ENCODE measurements around the gene RABIF. TPM values are rescaled to one million over a fixed set of nuclear protein-coding genes. Genes with fewer than 3 reads are reported as not detected.
"Not testable (repeated sequence)": the region's sequence is repeated elsewhere in the genome, so short reads cannot be mapped to it uniquely, and the experiment has no call there.

Gene RABIF
- total RNA-seq, 2 donors from 2014 or later: 10.3 to 11.1 TPM

DNA sequence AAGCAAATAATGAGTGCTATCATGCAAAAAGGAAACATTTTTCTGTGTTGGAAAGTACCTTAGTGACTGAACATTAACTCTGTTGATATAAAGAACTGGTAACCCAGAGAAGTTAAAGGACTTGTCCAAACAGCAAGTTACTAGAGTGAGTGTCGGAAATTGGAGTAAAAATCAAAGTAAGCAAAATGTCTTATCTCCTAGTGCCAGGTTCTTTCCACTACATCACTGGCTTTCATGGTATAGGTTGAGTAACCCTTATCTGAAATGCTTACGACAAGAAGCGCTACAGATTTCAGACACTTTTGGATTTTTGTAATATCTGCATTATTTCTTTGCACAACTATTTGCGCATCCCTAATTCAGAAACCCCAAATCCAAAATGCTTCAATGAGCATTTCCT, 16.4 kb upstream of the RABIF start:
- DNase-seq (no peak), ATAC-seq (no peak)
- Mint-ChIP-seq H3K4me3 (no peak overlapping the region), H3K27me3 (no peaks in the 10 kb centered on the region), H3K4me1 (no peaks in the 10 kb centered on the region), H3K36me3 (ENCODE audit: low read depth) (peaks cover 2% of the 10 kb centered on the region), H3K27ac (no peak overlapping the region)
- no peaks in the 10 kb centered on the region for H3K9me3 ChIP-seq (ENCODE audit: control insufficient read depth, low read length, poor library complexity, severe bottlenecking)

- DNase-seq; ATAC-seq; H3K27me3 Mint-ChIP-seq; H3K4me3 Mint-ChIP-seq; H3K4me1 Mint-ChIP-seq; H3K36me3 Mint-ChIP-seq (ENCODE audit: low read depth); H3K9me3 ChIP-seq (ENCODE audit: control insufficient read depth, low read length, poor library complexity, severe bottlenecking): not testable (repeated sequence)
- H3K27ac Mint-ChIP-seq: peak overlapping the region; percentile 80
Observed at GRCh38 chr1:202903808-202904207, 14.9 kb upstream of the RABIF start.

DNA sequence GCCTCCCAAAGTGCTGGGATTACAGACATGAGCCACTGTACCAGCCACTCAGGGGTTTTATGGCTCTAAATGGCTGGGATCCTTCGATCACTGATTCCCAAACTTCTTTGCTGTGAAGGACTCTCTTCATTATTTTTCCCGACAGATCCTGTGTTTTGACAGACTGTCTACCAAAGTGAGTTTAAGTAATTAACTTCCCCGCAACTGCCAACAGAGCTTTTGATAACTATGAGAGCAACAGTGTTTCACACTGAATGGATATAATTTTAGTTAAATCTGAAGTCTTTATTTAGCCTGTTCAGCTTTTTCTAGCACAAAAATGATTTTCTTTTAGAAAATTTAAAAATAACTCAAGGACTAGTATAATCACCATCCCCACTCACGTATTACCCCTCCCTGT, 12.6 kb upstream of the RABIF start:
- H3K27me3 Mint-ChIP-seq: no peaks in the 10 kb centered on the region
- no peak for DNase-seq
- no peaks in the 10 kb centered on the region for H3K4me1 Mint-ChIP-seq
- no peak overlapping the region for H3K4me3 Mint-ChIP-seq
- no peaks in the 10 kb centered on the region for H3K9me3 ChIP-seq (ENCODE audit: control insufficient read depth, low read length, poor library complexity, severe bottlenecking)
- no peak for ATAC-seq
- no peaks in the 10 kb centered on the region for H3K36me3 Mint-ChIP-seq (ENCODE audit: low read depth)
- no peak overlapping the region for H3K27ac Mint-ChIP-seq

GRCh38 chr1:202892501-202892900, 3.6 kb upstream of the RABIF start:
- DNase-seq: no peak
- no peak overlapping the region for H3K4me3 Mint-ChIP-seq
- peaks cover 10% of the 10 kb centered on the region for H3K36me3 Mint-ChIP-seq (ENCODE audit: low read depth)
- no peaks in the 10 kb centered on the region for H3K9me3 ChIP-seq (ENCODE audit: control insufficient read depth, low read length, poor library complexity, severe bottlenecking)
- H3K27ac Mint-ChIP-seq: no peak overlapping the region
- ATAC-seq: no peak
- peaks cover 20% of the 10 kb centered on the region for H3K4me1 Mint-ChIP-seq
- H3K27me3 Mint-ChIP-seq: no peaks in the 10 kb centered on the region

DNA sequence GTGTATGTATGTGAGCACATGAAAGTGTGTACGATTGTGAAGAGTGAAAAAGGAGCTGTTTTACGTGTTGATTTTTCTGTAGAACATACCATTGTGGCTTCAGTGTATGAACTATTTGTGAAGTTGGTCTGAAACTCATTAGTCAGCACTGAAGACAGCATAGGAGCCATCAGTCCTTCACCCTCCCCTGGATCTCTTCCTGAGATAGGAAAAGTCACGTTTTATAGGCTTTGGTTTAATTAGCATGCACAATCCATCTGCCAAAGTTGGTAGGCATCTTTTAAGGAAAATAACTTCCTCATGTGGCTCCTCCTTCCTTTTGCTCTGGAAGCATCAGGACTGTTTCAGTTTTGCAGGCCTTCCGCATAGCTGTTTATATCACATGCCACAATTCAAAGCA, 1.4 kb upstream of the RABIF start:
- H3K9me3 ChIP-seq (ENCODE audit: control insufficient read depth, low read length, poor library complexity, severe bottlenecking): no peaks in the 10 kb centered on the region
- no peak for ATAC-seq
- H3K27me3 Mint-ChIP-seq: no peaks in the 10 kb centered on the region
- DNase-seq: no peak
- peaks cover 20% of the 10 kb centered on the region for H3K4me1 Mint-ChIP-seq
- H3K4me3 Mint-ChIP-seq: no peak overlapping the region
- H3K27ac Mint-ChIP-seq: no peak overlapping the region
- H3K36me3 Mint-ChIP-seq (ENCODE audit: low read depth): peaks cover 10% of the 10 kb centered on the region

GRCh38 chr1:202888221-202888530, 773 bp downstream of the RABIF start:
- peaks cover 23% of the 10 kb centered on the region for H3K4me1 Mint-ChIP-seq
- no peak for ATAC-seq

DNA sequence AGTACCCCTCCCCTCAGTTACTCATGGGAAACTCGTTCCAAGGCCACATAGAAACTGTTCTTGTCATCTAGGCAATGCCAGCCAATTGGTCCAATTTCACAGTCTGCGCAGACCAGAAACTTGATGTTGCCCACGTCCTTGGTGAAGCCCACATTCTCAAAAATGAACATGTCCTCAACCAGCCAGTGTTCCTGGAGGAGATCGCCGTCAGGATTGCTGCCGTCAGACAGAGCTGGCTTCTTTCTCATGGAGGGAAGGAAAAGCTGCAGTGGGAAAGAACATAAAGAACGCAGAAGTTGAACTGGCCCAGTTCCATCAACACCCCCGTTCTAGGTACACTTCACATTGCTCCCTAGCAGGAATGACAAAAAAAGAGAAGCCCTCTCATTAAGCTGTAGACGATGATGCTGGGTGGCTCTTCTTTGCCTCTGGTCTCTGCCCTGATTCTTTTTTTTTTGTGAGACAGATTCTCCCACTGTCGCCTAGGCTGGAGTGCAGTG, 7.9 kb downstream of the RABIF start:
- DNase-seq (no peak), ATAC-seq (no peak)
- no peak overlapping the region for H3K4me3 Mint-ChIP-seq
- no peaks in the 10 kb centered on the region for H3K27me3 Mint-ChIP-seq
- peak overlapping the region; percentile 72 for H3K27ac Mint-ChIP-seq
- H3K36me3 Mint-ChIP-seq (ENCODE audit: low read depth): peaks cover 7% of the 10 kb centered on the region
- H3K9me3 ChIP-seq (ENCODE audit: control insufficient read depth, low read length, poor library complexity, severe bottlenecking): no peaks in the 10 kb centered on the region
- peaks cover 14% of the 10 kb centered on the region for H3K4me1 Mint-ChIP-seq

More at GRCh38 chr1:202888221-202888530, 773 bp downstream of the RABIF start:
- no peak for DNase-seq
- Mint-ChIP-seq H3K36me3 (ENCODE audit: low read depth) (peaks cover 8% of the 10 kb centered on the region), H3K27me3 (no peaks in the 10 kb centered on the region), H3K4me3 (peak overlapping the region; percentile 98), H3K27ac (peak overlapping the region; percentile 70)
- no peaks in the 10 kb centered on the region for H3K9me3 ChIP-seq (ENCODE audit: control insufficient read depth, low read length, poor library complexity, severe bottlenecking)

DNA sequence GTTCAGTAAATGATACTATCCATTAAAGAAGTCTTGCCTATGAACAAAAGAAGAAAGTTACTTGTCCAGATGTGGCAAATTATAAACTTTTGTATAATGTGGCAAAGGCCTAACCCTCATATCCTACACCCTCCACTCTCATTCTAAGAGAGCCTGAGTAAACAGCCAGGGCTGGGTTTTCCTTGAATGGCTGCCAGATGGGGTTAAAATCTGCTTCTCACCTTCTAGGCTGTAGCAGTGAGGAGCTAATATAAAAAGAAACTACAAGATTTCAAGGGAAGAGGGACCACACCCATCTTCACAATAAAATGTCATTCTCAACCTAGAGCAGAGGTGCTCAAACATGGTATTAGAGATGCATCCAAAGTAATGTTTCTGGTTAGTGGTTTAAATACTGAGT, 8.9 kb downstream of the RABIF start:
- DNase-seq: no peak
- ATAC-seq: no peak
- Mint-ChIP-seq H3K27me3 (no peaks in the 10 kb centered on the region), H3K27ac (peak overlapping the region; percentile 37), H3K4me3 (no peak overlapping the region), H3K36me3 (ENCODE audit: low read depth) (peaks cover 7% of the 10 kb centered on the region), H3K4me1 (peaks cover 14% of the 10 kb centered on the region)
- H3K9me3 ChIP-seq (ENCODE audit: control insufficient read depth, low read length, poor library complexity, severe bottlenecking): no peaks in the 10 kb centered on the region

DNA sequence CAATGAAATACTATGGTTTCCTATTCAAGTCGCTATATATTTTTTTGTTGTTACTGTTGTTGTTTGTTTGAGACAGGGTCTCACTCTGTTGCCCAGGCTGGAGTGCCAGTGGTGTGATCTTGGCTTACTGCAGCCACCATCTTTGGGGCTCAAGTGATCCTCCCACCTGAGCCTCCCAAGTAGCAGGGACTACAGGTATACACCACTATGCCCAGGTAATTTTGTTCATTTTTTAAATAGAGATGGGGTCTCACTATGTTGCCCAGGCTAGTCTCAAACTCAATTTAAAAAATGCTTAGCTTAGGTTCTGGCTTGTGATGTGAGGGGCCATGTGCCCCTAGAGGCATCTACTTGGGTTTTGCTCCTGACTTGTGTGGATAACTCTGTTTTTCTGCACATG, 9.8 kb downstream of the RABIF start:
- no peak for DNase-seq
- peaks cover 14% of the 10 kb centered on the region for H3K4me1 Mint-ChIP-seq
- no peaks in the 10 kb centered on the region for H3K9me3 ChIP-seq (ENCODE audit: control insufficient read depth, low read length, poor library complexity, severe bottlenecking)
- H3K4me3 Mint-ChIP-seq: no peak overlapping the region
- H3K36me3 Mint-ChIP-seq (ENCODE audit: low read depth): peaks cover 7% of the 10 kb centered on the region
- no peak for ATAC-seq
- H3K27me3 Mint-ChIP-seq: no peaks in the 10 kb centered on the region
- no peak overlapping the region for H3K27ac Mint-ChIP-seq

DNA sequence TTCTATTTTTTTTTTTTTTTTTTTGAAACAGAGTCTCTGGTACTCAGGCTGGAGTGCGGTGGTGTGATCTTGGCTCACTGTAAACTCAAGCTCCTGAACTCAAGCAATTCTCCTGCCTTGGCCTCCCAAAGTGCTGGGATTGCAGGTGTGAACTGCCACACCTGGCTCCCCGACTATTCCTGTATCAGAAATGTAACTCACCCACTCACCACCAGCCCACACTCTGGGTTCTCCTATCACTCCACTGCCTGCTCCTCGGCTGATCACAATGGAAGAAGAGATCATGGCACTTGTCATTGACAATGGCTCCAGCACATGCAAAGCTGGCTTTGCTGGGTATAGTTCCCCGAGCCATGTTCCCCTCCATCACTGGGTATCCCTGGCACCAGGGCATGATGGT, 15.9 kb downstream of the RABIF start:
- H3K9me3 ChIP-seq (ENCODE audit: control insufficient read depth, low read length, poor library complexity, severe bottlenecking): no peaks in the 10 kb centered on the region
- peaks cover 6% of the 10 kb centered on the region for H3K36me3 Mint-ChIP-seq (ENCODE audit: low read depth)
- ATAC-seq (no peak), DNase-seq (no peak)
- peaks cover 8% of the 10 kb centered on the region for H3K4me1 Mint-ChIP-seq
- peaks cover 7% of the 10 kb centered on the region for H3K27me3 Mint-ChIP-seq
- no peak overlapping the region for H3K27ac Mint-ChIP-seq
- H3K4me3 Mint-ChIP-seq: no peak overlapping the region

- peaks cover 6% of the 10 kb centered on the region for H3K36me3 Mint-ChIP-seq (ENCODE audit: low read depth)
- no peak overlapping the region for H3K27ac Mint-ChIP-seq
- peaks cover 8% of the 10 kb centered on the region for H3K4me1 Mint-ChIP-seq
- no peaks in the 10 kb centered on the region for H3K9me3 ChIP-seq (ENCODE audit: control insufficient read depth, low read length, poor library complexity, severe bottlenecking)
- no peak for ATAC-seq
- no peak for DNase-seq
- peaks cover 7% of the 10 kb centered on the region for H3K27me3 Mint-ChIP-seq
- no peak overlapping the region for H3K4me3 Mint-ChIP-seq
Observed at GRCh38 chr1:202871367-202871766, 17.6 kb downstream of the RABIF start.

DNA sequence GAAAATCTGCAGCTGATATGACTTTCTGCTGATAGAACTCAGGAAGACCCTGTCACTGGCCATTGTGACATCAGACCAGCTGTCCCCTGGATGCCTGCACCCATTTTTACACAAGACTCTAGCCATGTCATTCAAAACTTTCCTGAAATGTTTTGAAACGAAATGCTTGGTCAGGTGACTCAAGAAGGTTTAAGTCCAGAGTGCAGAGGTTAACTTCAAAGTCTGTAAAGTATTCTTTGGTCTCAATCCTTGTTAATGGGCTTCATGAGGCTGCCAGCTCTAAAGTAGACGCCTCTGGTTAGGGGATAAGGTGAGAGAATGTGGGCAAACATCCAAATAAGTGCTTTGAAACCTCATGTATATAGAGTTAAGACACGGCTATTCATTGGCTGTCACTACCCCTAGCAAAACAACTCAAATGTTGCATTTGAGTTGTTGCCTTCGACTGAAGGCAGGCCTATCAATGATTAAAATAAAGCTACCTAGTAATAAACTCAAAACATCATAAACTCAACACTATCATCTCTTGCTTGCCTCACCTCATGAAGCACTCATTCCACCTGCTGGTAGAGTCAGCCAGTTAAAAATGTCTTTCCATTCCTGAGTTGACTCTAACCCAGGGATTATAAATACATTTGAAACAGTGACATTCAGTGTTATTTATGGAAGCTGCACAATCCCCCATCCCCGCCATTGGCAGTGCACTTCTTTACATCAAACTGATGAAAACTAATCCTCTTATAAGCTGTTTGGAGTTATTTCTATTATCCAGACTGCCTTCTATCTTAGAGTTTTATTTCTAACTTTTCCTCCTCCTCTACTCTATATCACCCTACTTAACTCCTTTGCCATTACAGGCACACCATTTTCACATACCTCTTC, 26.0 kb downstream of the RABIF start:
- no peak overlapping the region for H3K4me3 Mint-ChIP-seq
- no peaks in the 10 kb centered on the region for H3K36me3 Mint-ChIP-seq (ENCODE audit: low read depth)

DNA sequence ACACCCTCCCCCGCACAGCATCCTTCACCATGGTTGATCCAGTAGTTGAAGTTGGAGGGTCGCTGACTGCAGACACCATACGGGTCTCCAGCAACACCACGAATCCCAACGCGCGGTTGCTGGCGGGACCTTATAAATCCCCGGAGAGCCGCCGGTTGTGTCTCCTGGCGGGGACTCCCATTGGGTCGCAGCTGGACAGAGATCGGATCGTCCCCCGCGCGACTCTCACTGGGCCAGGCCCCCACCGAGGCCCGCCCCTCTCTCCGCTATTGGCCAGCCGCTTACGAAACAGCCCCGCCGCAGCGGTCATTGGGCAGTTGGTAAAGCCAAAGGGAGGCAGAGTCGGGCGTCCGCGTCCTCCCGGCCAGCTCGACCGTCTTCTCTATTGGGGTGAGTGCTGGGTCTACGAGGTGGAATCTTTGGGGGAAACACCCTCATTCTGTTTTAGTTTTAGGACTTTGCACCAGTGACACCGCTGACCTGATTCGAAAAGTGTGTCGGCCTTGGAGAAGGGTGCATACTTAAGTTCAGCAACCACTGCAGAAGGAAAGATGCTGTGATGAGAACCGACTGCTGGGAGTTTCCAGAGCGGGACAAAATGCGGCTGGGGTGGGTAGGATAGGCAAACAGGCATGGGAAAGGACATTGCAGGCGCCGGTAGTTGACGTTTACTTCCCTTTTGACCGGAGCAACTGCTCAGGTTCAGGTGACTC, 27.4 kb downstream of the RABIF start:
- peak; percentile 74 for ATAC-seq
- H3K27me3 Mint-ChIP-seq: peaks cover 64% of the 10 kb centered on the region
- peaks cover 14% of the 10 kb centered on the region for H3K4me1 Mint-ChIP-seq
- no peaks in the 10 kb centered on the region for H3K36me3 Mint-ChIP-seq (ENCODE audit: low read depth)
- peak overlapping the region; percentile 60 for H3K27ac Mint-ChIP-seq
- no peaks in the 10 kb centered on the region for H3K9me3 ChIP-seq (ENCODE audit: control insufficient read depth, low read length, poor library complexity, severe bottlenecking)
- peak in 1 of 3 donors; percentile 18 for DNase-seq
- H3K4me3 Mint-ChIP-seq: peak overlapping the region; percentile 91

More for the DNA sequence above, 26.0 kb downstream of the RABIF start:
- Mint-ChIP-seq H3K4me1 (peaks cover 14% of the 10 kb centered on the region), H3K27me3 (peaks cover 64% of the 10 kb centered on the region), H3K27ac (no peak overlapping the region)
- no peak for ATAC-seq
- no peak for DNase-seq
- H3K9me3 ChIP-seq (ENCODE audit: control insufficient read depth, low read length, poor library complexity, severe bottlenecking): no peaks in the 10 kb centered on the region

Measured in T-helper 17 cell (primary cell).